ENCODE results near the gene ROR2.
A peak's percentile ranks its signal among the peaks of the same experiment; 100 is the strongest.

ROR2 gene

GRCh38 chr9:91718071-91718470, 232.0 kb downstream of the ROR2 start:
- no peak for DNase-seq (ENCODE audit: low read depth in 2 of 2)

GRCh38 chr9:91716815-91717214, 233.2 kb downstream of the ROR2 start:
- no peak for DNase-seq (ENCODE audit: low read depth in 2 of 2)

- no peak for DNase-seq (ENCODE audit: low read depth in 2 of 2)
These were observed 233.8 kb downstream of the ROR2 start for GRCh38 chr9:91716239-91716638.

- no peak for DNase-seq (ENCODE audit: low read depth in 2 of 2)
These were observed 235.0 kb downstream of the ROR2 start for GRCh38 chr9:91714874-91715615.

- DNase-seq (ENCODE audit: low read depth in 2 of 2) = peak in 1 of 2 experiments; percentile 23
These were observed 235.8 kb downstream of the ROR2 start for GRCh38 chr9:91714020-91714806.

GRCh38 chr9:91712811-91713210, 237.2 kb downstream of the ROR2 start:
- DNase-seq (ENCODE audit: low read depth in 2 of 2) = no peak

GRCh38 chr9:91711755-91712601, 238.1 kb downstream of the ROR2 start:
- peak in 1 of 2 experiments; percentile 25 for DNase-seq (ENCODE audit: low read depth in 2 of 2)

GRCh38 chr9:91710158-91710557, 239.9 kb downstream of the ROR2 start:
- no peak for DNase-seq (ENCODE audit: low read depth in 2 of 2)

- no peak for DNase-seq (ENCODE audit: low read depth in 2 of 2)
These were observed 244.6 kb downstream of the ROR2 start for GRCh38 chr9:91705386-91705785.

- DNase-seq (ENCODE audit: low read depth in 2 of 2) = no peak
These were observed 249.6 kb downstream of the ROR2 start for GRCh38 chr9:91700475-91700874.

GRCh38 chr9:91698266-91698665, 251.8 kb downstream of the ROR2 start:
- no peak for DNase-seq (ENCODE audit: low read depth in 2 of 2)

- DNase-seq (ENCODE audit: low read depth in 2 of 2) = no peak
These were observed 252.8 kb downstream of the ROR2 start for GRCh38 chr9:91697201-91697600.

GRCh38 chr9:91694081-91694870, 255.8 kb downstream of the ROR2 start:
- no peak for DNase-seq (ENCODE audit: low read depth in 2 of 2)

GRCh38 chr9:91693226-91693625, 256.8 kb downstream of the ROR2 start:
- no peak for DNase-seq (ENCODE audit: low read depth in 2 of 2)

GRCh38 chr9:91690540-91691249, 259.3 kb downstream of the ROR2 start:
- no peak for DNase-seq (ENCODE audit: low read depth in 2 of 2)

- DNase-seq (ENCODE audit: low read depth in 2 of 2) = no peak
These were observed 261.0 kb downstream of the ROR2 start for GRCh38 chr9:91689006-91689405.

- no peak for DNase-seq (ENCODE audit: low read depth in 2 of 2)
These were observed 266.8 kb downstream of the ROR2 start for GRCh38 chr9:91683269-91683668.

GRCh38 chr9:91682806-91683205, 267.2 kb downstream of the ROR2 start:
- DNase-seq (ENCODE audit: low read depth in 2 of 2) = no peak

- peak in 1 of 2 experiments; percentile 36 for DNase-seq (ENCODE audit: low read depth in 2 of 2)
These were observed 268.3 kb downstream of the ROR2 start for GRCh38 chr9:91681461-91682305.

- no peak for DNase-seq (ENCODE audit: low read depth in 2 of 2)
These were observed 269.0 kb downstream of the ROR2 start for GRCh38 chr9:91680998-91681397.

Measured in fibroblast of skin of left quadriceps (primary cell).